GM12872 (cell line): ENCODE data around the gene RB1.

Experiments used
- TF ChIP-seq, protein P1 (sequence below): IDR thresholded peaks from 3 replicates; pipeline ENCODE4 v1.5.1; 2011; ENCODE audit warnings: low read depth, mild to moderate bottlenecking, low read length, moderate library complexity; ENCODE audit not compliant: insufficient read depth

RB1 gene

DNA sequence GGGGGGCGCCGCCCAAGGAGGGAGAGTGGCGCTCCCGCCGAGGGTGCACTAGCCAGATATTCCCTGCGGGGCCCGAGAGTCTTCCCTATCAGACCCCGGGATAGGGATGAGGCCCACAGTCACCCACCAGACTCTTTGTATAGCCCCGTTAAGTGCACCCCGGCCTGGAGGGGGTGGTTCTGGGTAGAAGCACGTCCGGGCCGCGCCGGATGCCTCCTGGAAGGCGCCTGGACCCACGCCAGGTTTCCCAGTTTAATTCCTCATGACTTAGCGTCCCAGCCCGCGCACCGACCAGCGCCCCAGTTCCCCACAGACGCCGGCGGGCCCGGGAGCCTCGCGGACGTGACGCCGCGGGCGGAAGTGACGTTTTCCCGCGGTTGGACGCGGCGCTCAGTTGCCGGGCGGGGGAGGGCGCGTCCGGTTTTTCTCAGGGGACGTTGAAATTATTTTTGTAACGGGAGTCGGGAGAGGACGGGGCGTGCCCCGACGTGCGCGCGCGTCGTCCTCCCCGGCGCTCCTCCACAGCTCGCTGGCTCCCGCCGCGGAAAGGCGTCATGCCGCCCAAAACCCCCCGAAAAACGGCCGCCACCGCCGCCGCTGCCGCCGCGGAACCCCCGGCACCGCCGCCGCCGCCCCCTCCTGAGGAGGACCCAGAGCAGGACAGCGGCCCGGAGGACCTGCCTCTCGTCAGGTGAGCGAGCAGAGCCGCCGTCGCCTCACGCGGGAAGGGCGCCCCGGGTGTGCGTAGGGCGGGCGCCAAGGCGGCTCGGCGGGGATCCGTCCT is at the start of gene RB1:
RB1 (plus strand) TSS at position 393 of the 784 bp plus-strand sequence; CDS start at position 555, 162 bp downstream.
- TF ChIP-seq, protein P1, sequence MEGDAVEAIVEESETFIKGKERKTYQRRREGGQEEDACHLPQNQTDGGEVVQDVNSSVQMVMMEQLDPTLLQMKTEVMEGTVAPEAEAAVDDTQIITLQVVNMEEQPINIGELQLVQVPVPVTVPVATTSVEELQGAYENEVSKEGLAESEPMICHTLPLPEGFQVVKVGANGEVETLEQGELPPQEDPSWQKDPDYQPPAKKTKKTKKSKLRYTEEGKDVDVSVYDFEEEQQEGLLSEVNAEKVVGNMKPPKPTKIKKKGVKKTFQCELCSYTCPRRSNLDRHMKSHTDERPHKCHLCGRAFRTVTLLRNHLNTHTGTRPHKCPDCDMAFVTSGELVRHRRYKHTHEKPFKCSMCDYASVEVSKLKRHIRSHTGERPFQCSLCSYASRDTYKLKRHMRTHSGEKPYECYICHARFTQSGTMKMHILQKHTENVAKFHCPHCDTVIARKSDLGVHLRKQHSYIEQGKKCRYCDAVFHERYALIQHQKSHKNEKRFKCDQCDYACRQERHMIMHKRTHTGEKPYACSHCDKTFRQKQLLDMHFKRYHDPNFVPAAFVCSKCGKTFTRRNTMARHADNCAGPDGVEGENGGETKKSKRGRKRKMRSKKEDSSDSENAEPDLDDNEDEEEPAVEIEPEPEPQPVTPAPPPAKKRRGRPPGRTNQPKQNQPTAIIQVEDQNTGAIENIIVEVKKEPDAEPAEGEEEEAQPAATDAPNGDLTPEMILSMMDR, result no peak

DNA sequence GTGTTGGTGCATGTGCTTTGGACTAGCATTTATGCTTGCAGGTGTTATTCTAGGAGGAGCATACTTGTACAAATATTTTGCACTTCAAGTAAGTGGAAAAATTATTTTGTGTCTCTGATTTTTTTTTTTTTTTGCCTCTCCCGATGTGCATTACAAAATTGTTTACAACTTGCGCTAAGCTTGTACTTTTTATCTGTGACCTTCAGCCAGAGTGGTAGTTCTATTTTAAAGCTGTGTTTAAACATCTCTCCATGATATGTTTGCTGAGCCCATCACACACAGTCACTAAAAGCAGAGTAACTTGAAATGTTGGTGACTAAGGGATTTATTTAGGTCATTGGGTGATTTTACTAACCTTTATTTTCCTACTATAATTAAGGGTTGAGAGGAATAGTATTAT is 49.7 kb upstream of the RB1 start:
- TF ChIP-seq, protein P1, result no peak

DNA sequence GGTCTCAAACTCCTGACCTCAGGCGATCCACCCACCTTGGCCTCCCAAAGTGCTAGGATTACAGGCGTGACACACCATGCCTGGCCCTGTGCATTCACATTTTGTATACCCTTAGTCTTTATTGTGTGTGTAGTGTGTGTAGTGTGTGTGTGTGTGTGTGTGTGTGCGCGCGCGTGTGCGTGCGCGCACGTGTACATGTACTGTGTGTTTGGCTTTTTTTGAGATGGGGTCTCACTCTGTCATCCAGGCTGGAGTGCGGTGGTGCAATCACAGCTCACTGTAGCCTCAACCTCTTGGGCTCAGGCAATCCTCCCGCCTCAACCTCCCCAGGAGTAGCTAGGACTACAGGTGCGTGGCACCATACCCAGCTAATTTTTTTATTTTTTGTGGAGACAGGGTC is 48.5 kb upstream of the RB1 start:
- TF ChIP-seq, protein P1, result no peak

DNA sequence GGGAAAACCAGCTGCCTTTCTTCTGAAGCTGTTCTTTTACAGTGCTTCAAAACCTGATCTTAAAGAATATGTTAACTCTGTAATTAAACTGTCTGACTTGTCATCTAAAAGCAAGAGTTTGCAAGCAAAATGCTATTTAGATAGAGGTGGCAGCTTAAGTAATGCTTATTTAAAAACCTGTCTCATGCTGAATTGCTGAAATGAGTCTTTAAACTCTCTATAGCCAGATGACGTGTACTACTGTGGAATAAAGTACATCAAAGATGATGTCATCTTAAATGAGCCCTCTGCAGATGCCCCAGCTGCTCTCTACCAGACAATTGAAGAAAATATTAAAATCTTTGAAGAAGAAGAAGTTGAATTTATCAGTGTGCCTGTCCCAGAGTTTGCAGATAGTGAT is 47.6 kb upstream of the RB1 start:
- TF ChIP-seq, protein P1, result no peak

DNA sequence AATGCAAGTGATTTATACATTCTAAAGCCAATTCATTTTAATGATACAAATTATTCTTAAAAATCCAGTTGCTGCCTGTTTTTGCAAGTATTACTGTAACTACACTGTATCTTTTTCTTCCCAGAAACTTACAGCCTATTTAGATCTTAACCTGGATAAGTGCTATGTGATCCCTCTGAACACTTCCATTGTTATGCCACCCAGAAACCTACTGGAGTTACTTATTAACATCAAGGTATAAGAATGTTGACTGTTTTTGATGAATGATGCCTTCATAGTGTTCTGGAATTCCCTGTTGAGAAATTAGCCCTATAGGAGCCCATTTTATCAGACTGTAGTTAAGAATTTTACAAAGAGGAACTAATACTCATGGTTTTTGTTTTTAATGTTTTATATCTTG is 45.5 kb upstream of the RB1 start:
- TF ChIP-seq, protein P1, result no peak

DNA sequence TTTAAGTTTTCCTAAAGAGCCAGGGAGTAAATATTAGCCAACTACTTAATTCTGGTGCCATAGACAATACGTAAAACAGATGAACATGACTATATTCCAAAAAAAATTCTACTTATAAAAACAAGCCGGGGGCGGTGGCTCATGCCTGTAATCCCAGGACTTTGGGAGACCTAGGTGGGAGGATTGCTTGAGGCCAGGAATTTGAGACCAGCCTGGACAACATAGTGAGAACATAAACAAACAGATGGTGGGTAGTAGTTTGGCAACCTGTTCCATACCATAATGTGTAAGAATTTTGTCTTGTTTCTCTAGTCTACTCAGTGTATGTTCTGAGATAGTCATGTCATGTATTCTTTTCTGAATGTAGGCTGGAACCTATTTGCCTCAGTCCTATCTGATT is 45.1 kb upstream of the RB1 start:
- TF ChIP-seq, protein P1, result no peak

DNA sequence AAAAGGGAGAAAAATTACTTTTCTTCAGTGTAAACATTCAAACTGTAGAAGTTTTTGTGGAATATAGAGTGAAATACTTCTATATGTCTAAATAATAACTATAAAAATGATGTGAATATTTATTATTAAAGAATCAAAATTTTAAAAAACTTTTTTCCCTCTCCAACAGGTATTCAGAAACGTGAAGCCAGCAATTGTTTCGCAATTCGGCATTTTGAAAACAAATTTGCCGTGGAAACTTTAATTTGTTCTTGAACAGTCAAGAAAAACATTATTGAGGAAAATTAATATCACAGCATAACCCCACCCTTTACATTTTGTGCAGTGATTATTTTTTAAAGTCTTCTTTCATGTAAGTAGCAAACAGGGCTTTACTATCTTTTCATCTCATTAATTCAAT is 42.6 kb upstream of the RB1 start:
- TF ChIP-seq, protein P1, result no peak
